H9 (cell line): ENCODE results near the gene SLC23A2. TPM values are rescaled to one million over a fixed set of nuclear protein-coding genes. Genes with fewer than 3 reads are reported as not detected.

Source experiments
- DNase-seq: peaks from one replicate; pipeline ENCODE4 v3.0.0-alpha.2; 2017
- H2AFZ ChIP-seq: one replicate; pipeline ENCODE4 v1.6.1; 2013; ENCODE audit warnings: mild to moderate bottlenecking, low read length, control low read depth, moderate library complexity
- H2AK5ac ChIP-seq: 2 replicates; pipeline ENCODE4 v1.6.1; 2013; ENCODE audit warnings: low read length, control low read depth, mixed read lengths; ENCODE audit not compliant: insufficient read length
- H2BK120ac ChIP-seq: one replicate; pipeline ENCODE4 v1.6.1; 2013; ENCODE audit warnings: low read depth, mild to moderate bottlenecking, low read length, control low read depth, inconsistent platforms; ENCODE audit not compliant: poor library complexity, severe bottlenecking
- H2BK12ac ChIP-seq: 2 replicates; pipeline ENCODE4 v1.6.1; 2013; ENCODE audit warnings: low read length, control low read depth, mixed read lengths, low read depth; ENCODE audit not compliant: insufficient read length
- H2BK15ac ChIP-seq: 2 replicates; pipeline ENCODE4 v1.6.1; 2013; ENCODE audit warnings: low read depth, low read length, control low read depth
- H2BK20ac ChIP-seq: one replicate; pipeline ENCODE4 v1.6.1; 2013; ENCODE audit warnings: low read depth, mild to moderate bottlenecking, low read length, control low read depth, inconsistent platforms; ENCODE audit not compliant: poor library complexity, severe bottlenecking
- H2BK5ac ChIP-seq: 2 replicates; pipeline ENCODE4 v1.6.1; 2013; ENCODE audit warnings: low read length, control low read depth, mixed read lengths; ENCODE audit not compliant: insufficient read length
- H3K14ac ChIP-seq: 2 replicates; pipeline ENCODE4 v1.6.1; 2013; ENCODE audit warnings: low read length, control low read depth; ENCODE audit not compliant: insufficient read depth
- H3K18ac ChIP-seq: 2 replicates; pipeline ENCODE4 v1.6.1; 2013; ENCODE audit warnings: low read depth, mild to moderate bottlenecking, mixed read lengths, low read length, control low read depth; ENCODE audit not compliant: insufficient read length
- H3K23ac ChIP-seq: 2 replicates; pipeline ENCODE4 v1.6.1; 2013; ENCODE audit warnings: low read length, control low read depth, mixed read lengths, low read depth; ENCODE audit not compliant: insufficient read length
- H3K23me2 ChIP-seq: 2 replicates; pipeline ENCODE4 v1.6.1; 2013; ENCODE audit warnings: low read depth, mild to moderate bottlenecking, mixed read lengths, low read length, control low read depth; ENCODE audit not compliant: insufficient read length, poor library complexity, severe bottlenecking
- H3K27ac ChIP-seq: 2 replicates; pipeline ENCODE4 v1.5.1; 2013; ENCODE audit warnings: low read length, control low read depth, mixed read lengths, low read depth; ENCODE audit not compliant: insufficient read length
- H3K27me3 ChIP-seq: 2 replicates; pipeline ENCODE4 v1.6.1; 2013; ENCODE audit warnings: low read length, control low read depth, inconsistent platforms; ENCODE audit not compliant: insufficient read depth
- H3K4ac ChIP-seq: 2 replicates; pipeline ENCODE4 v1.6.1; 2013; ENCODE audit warnings: low read depth, mild to moderate bottlenecking, control low read depth, inconsistent platforms, low read length, moderate library complexity
- H3K4me1 ChIP-seq: 2 replicates; pipeline ENCODE4 v1.6.1; 2013; ENCODE audit warnings: low read length, control low read depth, inconsistent platforms; ENCODE audit not compliant: insufficient read depth
- H3K4me2 ChIP-seq: 2 replicates; pipeline ENCODE4 v1.6.1; 2013; ENCODE audit warnings: low read length, control low read depth, mixed read lengths; ENCODE audit not compliant: insufficient read length, insufficient read depth
- H3K56ac ChIP-seq: 2 replicates; pipeline ENCODE4 v1.6.1; 2013; ENCODE audit warnings: low read depth, mild to moderate bottlenecking, mixed read lengths, low read length, control low read depth; ENCODE audit not compliant: insufficient read length
- H3K79me1 ChIP-seq: 2 replicates; pipeline ENCODE4 v1.6.1; 2013; ENCODE audit warnings: low read depth, mild to moderate bottlenecking, moderate library complexity, low read length, control low read depth, inconsistent platforms; ENCODE audit not compliant: insufficient read depth, poor library complexity, severe bottlenecking
- H3K79me2 ChIP-seq: 2 replicates; pipeline ENCODE4 v1.6.1; 2013; ENCODE audit warnings: low read length, control low read depth, inconsistent platforms; ENCODE audit not compliant: insufficient read depth
- H3K9ac ChIP-seq: 2 replicates; pipeline ENCODE4 v1.6.1; 2013; ENCODE audit warnings: low read length, control low read depth, mixed read lengths; ENCODE audit not compliant: insufficient read length; ENCODE audit errors: extremely low read depth
- H3K9me3 ChIP-seq: one replicate; pipeline ENCODE4 v1.6.1; 2013; ENCODE audit warnings: low read depth, low read length, inconsistent platforms; ENCODE audit not compliant: control insufficient read depth
- H3T11ph ChIP-seq: one replicate; pipeline ENCODE4 v1.6.1; 2013; ENCODE audit warnings: mild to moderate bottlenecking, low read length, control low read depth, inconsistent platforms
- H4K20me1 ChIP-seq: one replicate; pipeline ENCODE4 v1.6.1; 2013; ENCODE audit not compliant: control insufficient read depth, insufficient read length, insufficient read depth
- H4K5ac ChIP-seq: 2 replicates; pipeline ENCODE4 v1.6.1; 2013; ENCODE audit warnings: low read depth, mild to moderate bottlenecking, mixed read lengths, low read length, control low read depth; ENCODE audit not compliant: insufficient read length
- H4K8ac ChIP-seq: replicated peaks from 2 replicates; pipeline ENCODE4 v1.6.1; 2013; ENCODE audit warnings: low read length, control low read depth, mixed read lengths, low read depth; ENCODE audit not compliant: insufficient read length
- H4K91ac ChIP-seq: 2 replicates; pipeline ENCODE4 v1.6.1; 2013; ENCODE audit warnings: low read depth, mild to moderate bottlenecking, moderate library complexity, mixed read lengths, low read length, control low read depth; ENCODE audit not compliant: insufficient read length
- H3K27ac Mint-ChIP-seq, 3 experiments: 2 replicates in 2 of 3; 3 replicates in 1 of 3; pipeline ENCODE4 v1.8.0; 2020 to 2021; ENCODE audit warnings: mixed read lengths in 3 of 3, mild to moderate bottlenecking in 1 of 3, moderate library complexity in 1 of 3
- H3K27me3 Mint-ChIP-seq: 2 replicates; pipeline ENCODE4 v1.8.0; 2021; ENCODE audit warnings: low read depth, mild to moderate bottlenecking, moderate library complexity, mixed read lengths
- H3K36me3 Mint-ChIP-seq, 3 experiments: 2 replicates in 2 of 3; 3 replicates in 1 of 3; pipeline ENCODE4 v1.8.0; 2020 to 2021; ENCODE audit warnings: low read depth in 3 of 3, mixed read lengths in 3 of 3; ENCODE audit not compliant: insufficient read depth in 1 of 3
- H3K4me1 Mint-ChIP-seq, 2 experiments: 2 replicates each; pipeline ENCODE4 v1.8.0; 2020; ENCODE audit warnings: mixed read lengths in 2 of 2
- H3K4me3 Mint-ChIP-seq, 2 experiments: 2 replicates in 1 of 2; 3 replicates in 1 of 2; pipeline ENCODE4 v1.8.0; 2020 to 2021; ENCODE audit warnings: mild to moderate bottlenecking in 2 of 2, mixed read lengths in 2 of 2, moderate library complexity in 1 of 2
- H3K9me3 Mint-ChIP-seq, 2 experiments: 2 replicates in 1 of 2; 3 replicates in 1 of 2; pipeline ENCODE4 v1.8.0; 2020; ENCODE audit warnings: mild to moderate bottlenecking in 2 of 2, mixed read lengths in 2 of 2, moderate library complexity in 1 of 2
- CTCF ChIP-seq: fragments of 200-600 bp; sonication (generic); conservative IDR thresholded peaks from 3 replicates; pipeline ENCODE4 v1.8.0; 2021; ENCODE audit warnings: antibody characterized with exemption, mild to moderate bottlenecking
- WGBS: extraction: QIAGEN DNeasy Blood & Tissue Kit; methylation state at CpG from one replicate; pipeline ENCODE4 v1.1.7; 2013; ENCODE audit warnings: missing lambda C conversion rate, low lambda C conversion rate, mixed read lengths; ENCODE audit not compliant: insufficient read length; ENCODE audit errors: extremely low coverage; 5-methylcytosine and 5-hydroxymethylcytosine counted together
- total RNA-seq: library from RNA; stranded (reverse); gene quantifications from 2 replicates; pipeline ENCODE4 v1.2.1, GENCODE V29; 2021

The SLC23A2 gene
- total RNA-seq, 1 experiment from 2014 or later: 16.5 TPM

- Histone ChIP-seq H4K91ac (no peak overlapping the region), H3K23me2 (no peaks in the 10 kb centered on the region), H2BK15ac (no peak overlapping the region), H3K79me1 (peaks cover 5% of the 10 kb centered on the region), H2BK12ac (no peak overlapping the region), H3K27me3 (no peaks in the 10 kb centered on the region), H3K23ac (no peak overlapping the region), H2BK5ac (no peak overlapping the region), H3K27ac (no peak overlapping the region), H3K56ac (no peak overlapping the region), H3K14ac (no peak overlapping the region), H3K79me2 (no peaks in the 10 kb centered on the region), H3K4ac (no peak overlapping the region), H3K18ac (no peak overlapping the region), H3K4me1 (no peaks in the 10 kb centered on the region; the same call in 1 of the 2 replicates), H3K4me2 (no peak overlapping the region), H3K9ac (no peak overlapping the region), H4K5ac (no peak overlapping the region), H2AFZ (no peak overlapping the region), H2AK5ac (no peak overlapping the region), H3K9me3 (no peaks in the 10 kb centered on the region), H3T11ph (no peak overlapping the region), H4K8ac (no peak overlapping the region), H2BK120ac (no peak overlapping the region), H2BK20ac (no peak overlapping the region), H4K20me1 (no peaks in the 10 kb centered on the region)
- no peak for DNase-seq
- H3K27ac Mint-ChIP-seq: no peak overlapping the region
- no CpG with 5 or more reads among the region's 2 CpGs for WGBS
- H3K27me3 Mint-ChIP-seq: no peaks in the 10 kb centered on the region
- no peaks in the 10 kb centered on the region for H3K9me3 Mint-ChIP-seq
- no peak overlapping the region for H3K4me3 Mint-ChIP-seq
- no peak for TF ChIP-seq CTCF
- peaks cover under 1 to 9% of the 10 kb centered on the region in 2 experiments for H3K4me1 Mint-ChIP-seq
- peaks cover 7 to 21% (median 15%) of the 10 kb centered on the region in 3 experiments; a peak in 6 of 7 replicates for H3K36me3 Mint-ChIP-seq
Measured at GRCh38 chr20:4971064-4971463, 30.2 kb downstream of the SLC23A2 start.
